Stimulated activated CD4-positive, alpha-beta T cell treated with anti-CD3 and anti-CD28 coated beads, TNF-alpha, amount 100 ng/mL, for 1 hour (primary cell): ENCODE results near the gene KCNK15.
"Not testable (repeated sequence)": the region's sequence is repeated elsewhere in the genome, so short reads cannot be mapped to it uniquely, and the experiment has no call there.

Source experiments
- DNase-seq, 3 donors: peaks; one replicate each; pipeline ENCODE4 v3.0.0-alpha.2; 2020; ENCODE audit warnings: low read depth in 3 of 3, low spot score in 1 of 3

KCNK15 gene

GRCh38 chr20:44745598-44746366, at the start of gene KCNK15:
TSS of gene KCNK15 (plus strand) at chr20:44745865. CDS start at chr20:44745911, 46 bp downstream.
- peak in 1 of 3 donors; percentile 43 for DNase-seq

- no peak for DNase-seq
Measured at GRCh38 chr20:44696315-44696714, 49.4 kb upstream of the KCNK15 start.

DNA sequence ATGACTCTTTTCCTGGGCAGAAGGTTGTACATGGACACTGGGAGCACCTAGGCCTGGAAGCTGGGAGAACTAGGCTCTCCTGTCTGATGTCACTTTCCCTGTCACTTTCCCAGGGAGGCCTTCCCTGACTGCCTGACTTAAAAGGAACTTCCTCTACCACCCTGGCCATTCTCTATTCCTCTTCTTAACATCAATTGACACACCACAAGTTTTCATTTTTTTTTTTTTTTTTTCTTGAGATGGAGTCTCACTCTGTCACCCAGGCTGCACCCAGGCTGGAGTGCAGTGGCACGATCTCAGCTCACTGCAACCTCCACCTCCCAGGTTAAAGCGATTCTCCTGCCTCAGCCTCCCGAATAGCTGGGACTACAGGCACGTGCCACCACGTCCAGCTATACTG, 48.6 kb upstream of the KCNK15 start:
- DNase-seq: not testable (repeated sequence)

DNA sequence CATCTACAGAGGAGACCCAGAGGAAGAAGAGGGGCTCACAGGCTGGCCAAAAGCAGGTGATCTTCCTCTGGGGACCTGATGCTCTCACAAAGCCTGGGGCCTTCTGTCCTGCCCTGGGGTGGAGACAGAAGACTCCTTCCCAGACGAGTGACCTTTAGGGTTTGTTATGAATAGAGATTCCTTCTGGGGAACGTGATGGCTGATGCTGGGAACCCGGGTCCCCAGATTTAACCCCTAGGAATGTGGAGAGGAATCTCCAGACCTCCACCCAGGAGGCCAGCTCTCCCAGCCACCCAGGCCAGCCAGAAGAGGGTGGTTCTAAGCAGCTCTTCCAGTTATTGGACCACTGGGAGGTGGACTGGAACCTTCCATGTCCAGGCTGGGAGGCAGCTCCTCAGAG, 47.3 kb upstream of the KCNK15 start:
- no peak for DNase-seq

- DNase-seq: no peak
Measured at GRCh38 chr20:44700306-44700705, 45.4 kb upstream of the KCNK15 start.

- DNase-seq: no peak
Measured at GRCh38 chr20:44701118-44701857, 44.4 kb upstream of the KCNK15 start.

DNA sequence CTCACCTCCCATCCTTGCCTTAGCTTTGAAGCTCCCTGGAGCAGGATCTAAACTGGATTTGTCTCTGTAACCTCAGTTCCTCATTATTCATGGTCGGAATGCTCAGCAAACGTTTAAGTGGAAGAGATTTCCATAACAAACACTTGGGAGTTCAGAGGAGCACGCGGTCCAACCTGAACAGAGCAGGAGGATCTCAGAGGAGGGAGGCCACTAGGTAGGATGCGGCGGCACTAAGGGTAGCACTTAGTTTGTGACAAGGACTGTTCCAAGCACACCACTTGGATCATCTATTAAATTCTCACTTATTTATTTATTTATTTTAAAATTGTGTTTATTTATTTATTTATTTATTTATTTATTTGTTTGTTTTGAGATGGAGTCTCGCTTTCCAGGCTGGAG, 43.8 kb upstream of the KCNK15 start:
- no peak for DNase-seq

GRCh38 chr20:44702776-44703175, 42.9 kb upstream of the KCNK15 start:
- no peak for DNase-seq

- DNase-seq: no peak
Measured at GRCh38 chr20:44703183-44703925, 42.3 kb upstream of the KCNK15 start.

DNA sequence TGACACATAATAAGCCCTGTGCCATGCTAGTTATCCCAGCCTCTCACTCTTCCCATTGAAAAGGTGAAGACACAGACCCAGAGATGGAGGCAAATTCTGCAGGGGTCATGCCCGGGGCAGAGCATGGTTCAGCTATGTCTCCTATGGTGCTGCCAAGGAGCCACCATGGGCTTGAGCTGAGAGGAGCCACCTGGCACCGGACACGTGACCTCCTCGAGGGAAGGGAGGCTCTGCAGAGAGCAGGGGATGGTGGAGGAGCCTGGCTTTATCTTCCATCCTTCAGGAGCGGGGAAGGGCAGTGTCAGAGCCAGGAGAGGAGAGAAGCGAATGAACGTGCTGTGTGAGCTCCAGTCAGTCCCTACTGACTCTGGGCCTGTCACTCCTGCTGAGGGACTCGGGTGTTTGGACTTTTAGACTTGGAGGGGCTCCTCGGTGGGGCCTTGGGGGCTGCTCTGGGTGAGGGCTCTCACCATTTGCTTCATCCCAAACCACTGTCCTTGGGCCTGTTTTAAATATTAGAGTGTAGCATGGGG, 41.6 kb upstream of the KCNK15 start:
- DNase-seq: no peak

DNA sequence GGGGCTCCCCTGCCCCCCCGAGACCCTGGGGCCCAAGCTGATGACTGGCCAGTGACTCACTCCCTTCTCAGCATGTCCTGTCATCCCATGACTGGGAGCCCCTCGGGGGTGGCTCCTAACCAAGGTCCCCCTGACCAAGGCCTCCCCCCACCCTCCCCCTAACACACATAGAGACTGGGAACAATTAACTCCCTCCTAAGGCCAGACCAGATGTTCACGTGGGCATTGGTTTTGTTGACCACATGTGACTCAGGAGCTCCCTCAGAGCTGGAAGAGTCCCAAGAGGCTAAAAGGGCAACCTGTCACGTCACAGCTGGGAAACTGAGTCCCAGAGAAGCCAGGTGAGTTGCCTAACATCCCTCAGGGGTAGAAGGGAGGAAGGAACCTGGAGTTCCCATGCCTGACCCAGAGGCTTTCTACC, 41.1 kb upstream of the KCNK15 start:
- DNase-seq: no peak

DNA sequence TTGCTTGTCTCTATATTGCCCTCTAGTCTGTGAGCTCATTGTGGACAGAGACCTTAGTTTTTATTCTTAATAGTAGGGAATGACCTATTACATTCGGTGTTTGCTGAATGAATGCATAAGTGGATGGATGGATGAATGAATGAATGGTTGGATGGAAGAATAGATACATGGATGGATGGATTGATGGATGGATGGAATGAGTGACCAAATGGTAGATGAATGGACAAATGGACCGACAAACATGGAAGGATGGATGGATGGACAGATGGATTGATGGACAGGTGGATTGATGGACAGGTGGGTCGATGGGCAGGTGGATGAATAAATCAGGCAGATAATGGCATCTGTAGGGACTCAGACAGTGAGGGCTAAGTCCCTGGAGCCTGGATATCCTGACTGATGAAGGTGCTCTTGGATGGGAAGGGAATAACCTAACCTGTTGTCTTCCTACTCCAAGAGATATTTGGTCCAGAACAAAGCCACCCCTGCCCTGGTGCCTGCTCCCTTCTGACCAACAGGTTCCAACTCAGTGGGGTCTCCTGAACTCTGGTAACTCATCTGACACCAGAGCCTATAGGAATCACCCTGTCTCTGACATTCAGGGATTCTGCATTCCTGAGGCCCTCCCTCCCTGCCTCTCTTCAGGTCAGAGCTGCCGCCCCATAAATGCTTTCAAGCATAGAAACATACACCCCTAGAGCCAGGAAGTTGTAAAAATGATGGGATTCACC, 40.1 kb upstream of the KCNK15 start:
- DNase-seq: no peak

GRCh38 chr20:44706301-44707017, 39.2 kb upstream of the KCNK15 start:
- no peak for DNase-seq

GRCh38 chr20:44707018-44707579, 38.6 kb upstream of the KCNK15 start:
- no peak for DNase-seq

GRCh38 chr20:44709380-44709779, 36.3 kb upstream of the KCNK15 start:
- no peak for DNase-seq

GRCh38 chr20:44709797-44710196, 35.9 kb upstream of the KCNK15 start:
- no peak for DNase-seq

DNA sequence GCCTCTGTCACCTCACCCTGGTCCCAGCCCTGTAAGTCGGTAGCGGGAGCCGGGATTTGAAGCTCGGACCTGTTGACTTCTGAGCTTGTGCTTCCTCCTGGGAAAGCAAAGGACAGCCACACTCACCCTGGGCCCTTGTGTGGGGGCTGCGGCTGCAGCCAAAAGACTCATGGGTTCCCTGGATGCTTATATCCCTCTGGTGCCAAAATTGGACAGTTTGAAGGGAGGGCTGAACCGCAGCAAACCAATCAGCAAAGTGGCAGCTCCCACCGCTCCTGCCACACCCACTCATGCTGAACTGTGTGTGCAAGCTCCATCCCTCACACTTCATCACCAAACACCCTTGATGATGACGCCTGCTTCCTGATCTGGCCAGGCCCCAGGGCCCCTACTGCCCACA, 34.4 kb upstream of the KCNK15 start:
- no peak for DNase-seq

GRCh38 chr20:44714102-44714700, 31.5 kb upstream of the KCNK15 start:
- DNase-seq: no peak

- no peak for DNase-seq
Measured at GRCh38 chr20:44714701-44715498, 30.8 kb upstream of the KCNK15 start, which contains the start of gene CCN5. TSS of gene CCN5 (plus strand) at chr20:44715369. CDS start at chr20:44715391, 22 bp downstream.
